ENCODE results near the gene BTBD8.
A peak's percentile ranks its signal among the peaks of the same experiment; 100 is the strongest.

Gene BTBD8

DNA sequence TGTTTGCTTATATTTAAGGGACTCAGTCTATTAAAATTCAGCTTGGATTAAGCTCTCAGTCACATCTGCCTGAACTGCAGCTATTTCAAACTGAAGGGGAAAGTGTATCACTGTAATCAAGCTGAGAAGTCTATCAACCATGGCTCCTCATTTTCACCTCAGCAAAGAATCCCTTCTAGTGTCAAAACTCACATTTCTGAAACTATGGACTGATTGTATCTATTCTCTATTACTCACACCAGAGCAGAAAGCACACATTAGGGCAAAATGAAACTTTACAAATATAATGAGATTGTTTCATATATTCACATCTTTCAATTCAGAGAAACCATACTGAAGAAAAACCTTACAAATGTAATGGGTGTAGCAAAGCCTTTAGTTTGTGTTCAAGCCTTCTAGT, 123.0 kb downstream of the BTBD8 start:
- no peak for DNase-seq (ENCODE audit: low read depth in 1 of 2, low spot score in 1 of 2)
- H3K27me3 ChIP-seq (ENCODE audit: insufficient read depth, poor library complexity, severe bottlenecking) = no peaks in the 10 kb centered on the region
- no peak for TF ChIP-seq SPI1 (IDR thresholded peaks at IDR 0.05; ENCODE audit: borderline replicate concordance, low read depth)
- no peak for TF ChIP-seq GABPA (IDR thresholded peaks at IDR 0.05; ENCODE audit: low read depth)
- TF ChIP-seq POLR2AphosphoS5 (IDR thresholded peaks at IDR 0.05; ENCODE audit: low read depth) = no peak
- TF ChIP-seq, protein P1, sequence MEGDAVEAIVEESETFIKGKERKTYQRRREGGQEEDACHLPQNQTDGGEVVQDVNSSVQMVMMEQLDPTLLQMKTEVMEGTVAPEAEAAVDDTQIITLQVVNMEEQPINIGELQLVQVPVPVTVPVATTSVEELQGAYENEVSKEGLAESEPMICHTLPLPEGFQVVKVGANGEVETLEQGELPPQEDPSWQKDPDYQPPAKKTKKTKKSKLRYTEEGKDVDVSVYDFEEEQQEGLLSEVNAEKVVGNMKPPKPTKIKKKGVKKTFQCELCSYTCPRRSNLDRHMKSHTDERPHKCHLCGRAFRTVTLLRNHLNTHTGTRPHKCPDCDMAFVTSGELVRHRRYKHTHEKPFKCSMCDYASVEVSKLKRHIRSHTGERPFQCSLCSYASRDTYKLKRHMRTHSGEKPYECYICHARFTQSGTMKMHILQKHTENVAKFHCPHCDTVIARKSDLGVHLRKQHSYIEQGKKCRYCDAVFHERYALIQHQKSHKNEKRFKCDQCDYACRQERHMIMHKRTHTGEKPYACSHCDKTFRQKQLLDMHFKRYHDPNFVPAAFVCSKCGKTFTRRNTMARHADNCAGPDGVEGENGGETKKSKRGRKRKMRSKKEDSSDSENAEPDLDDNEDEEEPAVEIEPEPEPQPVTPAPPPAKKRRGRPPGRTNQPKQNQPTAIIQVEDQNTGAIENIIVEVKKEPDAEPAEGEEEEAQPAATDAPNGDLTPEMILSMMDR (IDR thresholded peaks at IDR 0.05; ENCODE audit: insufficient read depth, low read length) = no peak
- TF ChIP-seq, protein P2, sequence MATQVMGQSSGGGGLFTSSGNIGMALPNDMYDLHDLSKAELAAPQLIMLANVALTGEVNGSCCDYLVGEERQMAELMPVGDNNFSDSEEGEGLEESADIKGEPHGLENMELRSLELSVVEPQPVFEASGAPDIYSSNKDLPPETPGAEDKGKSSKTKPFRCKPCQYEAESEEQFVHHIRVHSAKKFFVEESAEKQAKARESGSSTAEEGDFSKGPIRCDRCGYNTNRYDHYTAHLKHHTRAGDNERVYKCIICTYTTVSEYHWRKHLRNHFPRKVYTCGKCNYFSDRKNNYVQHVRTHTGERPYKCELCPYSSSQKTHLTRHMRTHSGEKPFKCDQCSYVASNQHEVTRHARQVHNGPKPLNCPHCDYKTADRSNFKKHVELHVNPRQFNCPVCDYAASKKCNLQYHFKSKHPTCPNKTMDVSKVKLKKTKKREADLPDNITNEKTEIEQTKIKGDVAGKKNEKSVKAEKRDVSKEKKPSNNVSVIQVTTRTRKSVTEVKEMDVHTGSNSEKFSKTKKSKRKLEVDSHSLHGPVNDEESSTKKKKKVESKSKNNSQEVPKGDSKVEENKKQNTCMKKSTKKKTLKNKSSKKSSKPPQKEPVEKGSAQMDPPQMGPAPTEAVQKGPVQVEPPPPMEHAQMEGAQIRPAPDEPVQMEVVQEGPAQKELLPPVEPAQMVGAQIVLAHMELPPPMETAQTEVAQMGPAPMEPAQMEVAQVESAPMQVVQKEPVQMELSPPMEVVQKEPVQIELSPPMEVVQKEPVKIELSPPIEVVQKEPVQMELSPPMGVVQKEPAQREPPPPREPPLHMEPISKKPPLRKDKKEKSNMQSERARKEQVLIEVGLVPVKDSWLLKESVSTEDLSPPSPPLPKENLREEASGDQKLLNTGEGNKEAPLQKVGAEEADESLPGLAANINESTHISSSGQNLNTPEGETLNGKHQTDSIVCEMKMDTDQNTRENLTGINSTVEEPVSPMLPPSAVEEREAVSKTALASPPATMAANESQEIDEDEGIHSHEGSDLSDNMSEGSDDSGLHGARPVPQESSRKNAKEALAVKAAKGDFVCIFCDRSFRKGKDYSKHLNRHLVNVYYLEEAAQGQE (IDR thresholded peaks at IDR 0.05; ENCODE audit: insufficient replicate concordance, low read depth) = no peak
- no peak overlapping the region for H3K4me3 ChIP-seq (replicated peaks; ENCODE audit: insufficient read depth, low read length)
- no peak overlapping the region for H3K27ac ChIP-seq (replicated peaks)

DNA sequence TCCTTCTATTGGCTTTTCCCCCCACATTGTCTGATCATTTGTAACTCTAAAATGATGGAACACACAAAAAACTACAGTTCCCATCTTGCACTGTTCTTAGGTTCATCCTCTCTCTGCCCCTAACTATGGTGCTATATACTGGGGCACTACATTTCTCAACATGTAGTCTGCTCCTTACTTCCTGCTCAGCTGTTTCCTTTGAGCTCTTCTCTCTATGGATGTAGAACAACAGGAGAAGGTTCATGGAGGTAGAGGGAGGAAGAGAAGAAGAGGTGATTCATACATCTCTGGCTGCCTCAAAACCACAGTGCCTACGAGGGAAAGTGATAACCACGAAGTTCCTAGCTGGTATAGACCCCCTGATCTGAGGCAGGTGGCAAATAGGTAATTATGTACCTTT, 130.6 kb downstream of the BTBD8 start:
- peak; percentile 8 to 21 for DNase-seq (ENCODE audit: low read depth in 1 of 2, low spot score in 1 of 2)
- TF ChIP-seq, protein P1 (IDR thresholded peaks at IDR 0.05; ENCODE audit: insufficient read depth, low read length) = no peak
- TF ChIP-seq GABPA (IDR thresholded peaks at IDR 0.05; ENCODE audit: low read depth) = no peak
- TF ChIP-seq POLR2AphosphoS5 (IDR thresholded peaks at IDR 0.05; ENCODE audit: low read depth) = no peak

GRCh38 chr1:92211166-92211565, 131.0 kb downstream of the BTBD8 start:
- Histone ChIP-seq H3K27me3 (ENCODE audit: insufficient read depth, poor library complexity, severe bottlenecking) (no peaks in the 10 kb centered on the region), H3K4me3 (replicated peaks; ENCODE audit: insufficient read depth, low read length) (no peak overlapping the region), H3K27ac (replicated peaks) (no peak overlapping the region)
- no peak for DNase-seq (ENCODE audit: low read depth in 1 of 2, low spot score in 1 of 2)
- no peak for TF ChIP-seq SPI1 (IDR thresholded peaks at IDR 0.05; ENCODE audit: borderline replicate concordance, low read depth)
- TF ChIP-seq, protein P2 (IDR thresholded peaks at IDR 0.05; ENCODE audit: insufficient replicate concordance, low read depth) = no peak
- no peak for TF ChIP-seq POLR2AphosphoS5 (IDR thresholded peaks at IDR 0.05; ENCODE audit: low read depth)
- no peak for TF ChIP-seq GABPA (IDR thresholded peaks at IDR 0.05; ENCODE audit: low read depth)
- TF ChIP-seq, protein P1 (IDR thresholded peaks at IDR 0.05; ENCODE audit: insufficient read depth, low read length) = no peak

More for the DNA sequence above, 130.6 kb downstream of the BTBD8 start:
- H3K27me3 ChIP-seq (ENCODE audit: insufficient read depth, poor library complexity, severe bottlenecking) = no peaks in the 10 kb centered on the region
- H3K4me3 ChIP-seq (replicated peaks; ENCODE audit: insufficient read depth, low read length) = no peak overlapping the region
- H3K27ac ChIP-seq (replicated peaks) = no peak overlapping the region

DNA sequence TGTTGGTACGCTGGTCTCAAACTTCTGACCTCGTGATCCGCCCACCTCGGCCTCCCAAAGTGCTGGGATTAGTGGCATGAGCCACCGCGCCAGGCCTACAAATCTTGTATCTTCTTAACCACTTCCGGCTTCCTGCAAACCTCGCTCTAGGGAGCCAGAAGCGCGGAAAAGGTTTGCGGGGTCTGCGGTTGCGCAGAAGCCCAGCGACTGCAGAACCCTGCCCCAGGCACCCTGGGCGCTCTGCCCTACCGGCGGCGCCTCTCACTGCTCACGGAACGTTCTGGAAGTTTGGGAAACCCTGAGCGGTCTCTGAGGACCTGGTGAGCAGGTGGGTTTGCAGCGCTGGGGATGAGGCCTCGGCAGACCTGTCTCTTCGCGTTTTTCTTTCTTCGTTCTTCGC, 137.6 kb downstream of the BTBD8 start, which contains the start of gene C1orf146:
Gene C1orf146, plus strand, starts transcription at position 195 of the 400 bp plus-strand sequence. CDS start 13,506 bp downstream, outside the sequence.
- TF ChIP-seq POLR2AphosphoS5 (IDR thresholded peaks at IDR 0.05; ENCODE audit: low read depth) (no peak), GABPA (IDR thresholded peaks at IDR 0.05; ENCODE audit: low read depth) (no peak), SPI1 (IDR thresholded peaks at IDR 0.05; ENCODE audit: borderline replicate concordance, low read depth) (no peak)
- TF ChIP-seq, protein P2 (IDR thresholded peaks at IDR 0.05; ENCODE audit: insufficient replicate concordance, low read depth) = no peak
- TF ChIP-seq, protein P1 (IDR thresholded peaks at IDR 0.05; ENCODE audit: insufficient read depth, low read length) = no peak
- Histone ChIP-seq H3K27me3 (ENCODE audit: insufficient read depth, poor library complexity, severe bottlenecking) (no peaks in the 10 kb centered on the region), H3K4me3 (replicated peaks; ENCODE audit: insufficient read depth, low read length) (no peak within 1 kb of the TSS), H3K27ac (replicated peaks) (no peak within 1 kb of the TSS)
- no peak for DNase-seq (ENCODE audit: low read depth in 1 of 2, low spot score in 1 of 2)
